AG04450 (cell line): Measurements from ENCODE around the gene ZBTB49. TPM values are rescaled to one million over a fixed set of nuclear protein-coding genes. Genes with fewer than 3 reads are reported as not detected.
"Not testable (repeated sequence)": the region's sequence is repeated elsewhere in the genome, so short reads cannot be mapped to it uniquely, and the experiment has no call there.

ENCODE experiments used
- CTCF ChIA-PET: fragments of 300-600, 350-600 bp; formaldehyde crosslinking; extraction: SDS; loops from one replicate; lab custom pipeline; 2022; ENCODE audit warnings: antibody characterized with exemption, inconsistent platforms; lab: Charles Lee
- POLR2A ChIA-PET: fragments of 350-600 bp; formaldehyde crosslinking; extraction: SDS; loops from one replicate; lab custom pipeline; 2021; ENCODE audit warnings: antibody characterized with exemption, inconsistent platforms; lab: Yijun Ruan, JAX
- DNase-seq: peaks from one replicate; pipeline ENCODE4 v3.0.0-alpha.2; 2011; ENCODE audit warnings: low read depth, low spot score
- H3K27ac ChIP-seq: one replicate; pipeline ENCODE4 v1.5.1; 2012; ENCODE audit warnings: low read depth, low read length, control low read depth
- H3K27me3 ChIP-seq: one replicate; pipeline ENCODE4 v1.6.0; 2012; ENCODE audit warnings: low read length; ENCODE audit not compliant: control insufficient read depth, insufficient read depth
- H3K4me3 ChIP-seq: 2 replicates; pipeline ENCODE4 v1.5.1; 2011; ENCODE audit warnings: mild to moderate bottlenecking, low read depth, low read length, control low read depth
- H3K9me3 ChIP-seq: 2 replicates; pipeline ENCODE4 v1.5.1; 2012; ENCODE audit warnings: low read length; ENCODE audit not compliant: control insufficient read depth, insufficient read depth
- polyA plus RNA-seq: library from polyadenylated mRNA; depleted of rRNA; stranded (reverse); fragments of >200 nt; gene quantifications from 2 replicates; pipeline ENCODE4 v1.2.3, GENCODE V29; 2011
- TF ChIP-seq, protein P1 (sequence below): IDR thresholded peaks from 2 replicates; pipeline ENCODE4 v1.5.1; 2011; ENCODE audit warnings: low read depth, low read length, control low read depth, inconsistent platforms

The ZBTB49 gene
- polyA plus RNA-seq, 1 experiment, result 3.9 TPM

- ChIA-PET CTCF (interaction anchor here (0.6 kb wide), 1 partner anchor 75 kb away, joined by 3 read pairs; no protein-coding TSS in a partner anchor), POLR2A (no interaction called here)
- TF ChIP-seq, protein P1, sequence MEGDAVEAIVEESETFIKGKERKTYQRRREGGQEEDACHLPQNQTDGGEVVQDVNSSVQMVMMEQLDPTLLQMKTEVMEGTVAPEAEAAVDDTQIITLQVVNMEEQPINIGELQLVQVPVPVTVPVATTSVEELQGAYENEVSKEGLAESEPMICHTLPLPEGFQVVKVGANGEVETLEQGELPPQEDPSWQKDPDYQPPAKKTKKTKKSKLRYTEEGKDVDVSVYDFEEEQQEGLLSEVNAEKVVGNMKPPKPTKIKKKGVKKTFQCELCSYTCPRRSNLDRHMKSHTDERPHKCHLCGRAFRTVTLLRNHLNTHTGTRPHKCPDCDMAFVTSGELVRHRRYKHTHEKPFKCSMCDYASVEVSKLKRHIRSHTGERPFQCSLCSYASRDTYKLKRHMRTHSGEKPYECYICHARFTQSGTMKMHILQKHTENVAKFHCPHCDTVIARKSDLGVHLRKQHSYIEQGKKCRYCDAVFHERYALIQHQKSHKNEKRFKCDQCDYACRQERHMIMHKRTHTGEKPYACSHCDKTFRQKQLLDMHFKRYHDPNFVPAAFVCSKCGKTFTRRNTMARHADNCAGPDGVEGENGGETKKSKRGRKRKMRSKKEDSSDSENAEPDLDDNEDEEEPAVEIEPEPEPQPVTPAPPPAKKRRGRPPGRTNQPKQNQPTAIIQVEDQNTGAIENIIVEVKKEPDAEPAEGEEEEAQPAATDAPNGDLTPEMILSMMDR, result no peak
- Histone ChIP-seq H3K27me3 (peaks cover 24% of the 10 kb centered on the region), H3K27ac (no peak overlapping the region), H3K9me3 (no peaks in the 10 kb centered on the region), H3K4me3 (no peak overlapping the region)
- no peak for DNase-seq
Observed at GRCh38 chr4:4256799-4257198, 33.3 kb upstream of the ZBTB49 start.

GRCh38 chr4:4257705-4258104, 32.3 kb upstream of the ZBTB49 start:
- DNase-seq, H3K9me3 ChIP-seq, POLR2A ChIA-PET, H3K27ac ChIP-seq, H3K4me3 ChIP-seq: not testable (repeated sequence)
- CTCF ChIA-PET, result interaction anchor here (0.6 to 1.0 kb wide), 2 partner anchors 33 to 173 kb away, joined by 3 to 4 read pairs; no protein-coding TSS in a partner anchor
- peaks cover 26% of the 10 kb centered on the region for H3K27me3 ChIP-seq

DNA sequence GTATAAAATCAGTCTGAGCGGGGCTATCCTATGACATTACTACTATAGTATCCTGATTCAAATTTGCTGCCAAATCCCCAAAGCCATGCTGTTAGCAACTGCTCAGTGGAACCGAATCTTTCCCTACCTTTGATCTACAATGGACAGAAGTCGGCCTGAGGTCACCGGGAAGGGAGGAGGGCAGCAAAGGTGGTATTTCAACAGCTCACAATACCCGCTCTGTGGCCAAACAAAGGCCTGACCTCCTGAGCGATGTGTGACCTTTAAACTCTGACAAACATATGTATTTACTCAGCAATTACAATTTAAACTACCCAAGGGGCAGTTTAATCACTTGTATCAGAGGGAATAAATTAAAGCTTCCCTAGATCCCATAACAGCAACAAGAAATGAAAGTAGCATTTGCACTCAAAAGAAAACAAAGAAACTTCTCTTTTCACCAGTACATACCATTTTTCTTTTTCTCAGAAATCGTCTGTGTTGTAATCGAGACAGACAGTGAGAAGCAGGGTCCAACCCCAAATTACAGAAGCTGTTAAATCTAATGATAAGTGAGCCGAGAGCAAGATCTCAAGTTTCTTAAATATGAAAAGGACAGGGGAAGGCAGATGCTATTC, 30.5 kb upstream of the ZBTB49 start:
- no peak for DNase-seq
- Histone ChIP-seq H3K27ac (no peak overlapping the region), H3K4me3 (no peak overlapping the region), H3K9me3 (no peaks in the 10 kb centered on the region), H3K27me3 (peaks cover 19% of the 10 kb centered on the region)
- CTCF ChIA-PET, result interaction anchor here (0.5 to 2.4 kb wide), 22 partner anchors 8 to 1546 kb away, joined by 3 to 24 read pairs (median 4); partner anchors contain the start of gene TMEM128
- POLR2A ChIA-PET, result interaction anchor here (0.6 kb wide), 1 partner anchor 8 kb away, joined by 3 read pairs; no protein-coding TSS in a partner anchor
- TF ChIP-seq, protein P1, result no peak

- CTCF ChIA-PET, result interaction anchor here (0.5 to 2.4 kb wide), 19 partner anchors 9 to 1546 kb away, joined by 3 to 24 read pairs (median 4); partner anchors contain the start of gene TMEM128
- Histone ChIP-seq H3K9me3 (no peaks in the 10 kb centered on the region), H3K4me3 (no peak overlapping the region), H3K27ac (no peak overlapping the region), H3K27me3 (peaks cover 15% of the 10 kb centered on the region)
- TF ChIP-seq, protein P1, result peak; percentile 49
- DNase-seq, result no peak
- POLR2A ChIA-PET, result interaction anchor here (0.6 kb wide), 1 partner anchor 59 kb away, joined by 3 read pairs; no protein-coding TSS in a partner anchor
Observed at GRCh38 chr4:4260185-4260751, 29.8 kb upstream of the ZBTB49 start.

- Histone ChIP-seq H3K27ac (no peak overlapping the region), H3K27me3 (no peaks in the 10 kb centered on the region), H3K4me3 (no peak overlapping the region), H3K9me3 (no peaks in the 10 kb centered on the region)
- TF ChIP-seq, protein P1, result no peak
- ChIA-PET POLR2A (no interaction called here), CTCF (interaction anchor here (1.5 to 1.8 kb wide), 2 partner anchors 9 to 13 kb away, joined by 3 to 4 read pairs; no protein-coding TSS in a partner anchor)
- no peak for DNase-seq
Observed at GRCh38 chr4:4267981-4268380, 22.1 kb upstream of the ZBTB49 start.
